Activated CD4-positive, alpha-beta memory T cell treated with anti-CD3 and anti-CD28 coated beads, Interleukin-2, amount 10 ng/mL, durations not matched to agents 7 days and 5 days (primary cell): ENCODE data around the gene SLC38A1. TPM values are rescaled to one million over a fixed set of nuclear protein-coding genes. Genes with fewer than 3 reads are reported as not detected.

ENCODE experiments used
- CTCF ChIA-PET: fragments of 350-600 bp; sonication (Branson Sonifier 250); formaldehyde crosslinking; loops from one replicate; lab custom pipeline; 2021; ENCODE audit warnings: antibody characterized with exemption, inconsistent platforms; lab: Charles Lee
- POLR2A ChIA-PET: fragments of 350-600 bp; sonication (Branson Sonifier 250); formaldehyde crosslinking; loops from one replicate; lab custom pipeline; 2021; ENCODE audit warnings: antibody characterized with exemption; lab: Charles Lee
- DNase-seq: peaks from one replicate; pipeline ENCODE4 v3.0.0-alpha.2; 2020
- H3K27ac Mint-ChIP-seq: one replicate; pipeline ENCODE4 v1.8.0; 2021; ENCODE audit warnings: mild to moderate bottlenecking, mixed read lengths
- H3K27me3 Mint-ChIP-seq: one replicate; pipeline ENCODE4 v1.8.0; 2021; ENCODE audit warnings: mixed read lengths
- H3K36me3 Mint-ChIP-seq: one replicate; pipeline ENCODE4 v1.8.0; 2021; ENCODE audit warnings: low read depth, mixed read lengths
- H3K4me1 Mint-ChIP-seq: one replicate; pipeline ENCODE4 v1.8.0; 2021; ENCODE audit warnings: mixed read lengths
- H3K4me3 Mint-ChIP-seq: one replicate; pipeline ENCODE4 v1.8.0; 2021; ENCODE audit warnings: mild to moderate bottlenecking, mixed read lengths
- H3K9me3 Mint-ChIP-seq: one replicate; pipeline ENCODE4 v1.8.0; 2021; ENCODE audit warnings: mixed read lengths
- total RNA-seq, 2 experiments: library from RNA; stranded (reverse); gene quantifications; one replicate each; pipeline ENCODE4 v1.2.3, GENCODE V29; 2021

Gene SLC38A1
- total RNA-seq, 2 experiments from 2014 or later: 209 to 214 TPM

- H3K9me3 Mint-ChIP-seq: peaks cover 18% of the 10 kb centered on the region
- no peak overlapping the region for H3K27ac Mint-ChIP-seq
- no peak overlapping the region for H3K4me3 Mint-ChIP-seq
- no peaks in the 10 kb centered on the region for H3K27me3 Mint-ChIP-seq
- H3K4me1 Mint-ChIP-seq: peaks cover 69% of the 10 kb centered on the region
- ChIA-PET CTCF (no interaction called here), POLR2A (no interaction called here)
- no peak for DNase-seq
- H3K36me3 Mint-ChIP-seq: peaks cover 98% of the 10 kb centered on the region
Measured at GRCh38 chr12:46244273-46244915, 24.4 kb downstream of the SLC38A1 start.

GRCh38 chr12:46242569-46242968, 26.3 kb downstream of the SLC38A1 start:
- CTCF ChIA-PET: interaction anchor here (1.0 kb wide), 1 partner anchor 27 kb away, joined by 3 read pairs; no protein-coding TSS in a partner anchor
- H3K36me3 Mint-ChIP-seq: peaks cover 97% of the 10 kb centered on the region
- DNase-seq: no peak
- H3K27me3 Mint-ChIP-seq: no peaks in the 10 kb centered on the region
- no peak overlapping the region for H3K4me3 Mint-ChIP-seq
- peaks cover 4% of the 10 kb centered on the region for H3K9me3 Mint-ChIP-seq
- H3K27ac Mint-ChIP-seq: no peak overlapping the region
- H3K4me1 Mint-ChIP-seq: peaks cover 60% of the 10 kb centered on the region
- POLR2A ChIA-PET: interaction anchor here (1.4 to 2.2 kb wide), 2 partner anchors 23 to 27 kb away, joined by 3 to 12 read pairs; partner anchors contain the start of gene SLC38A1

GRCh38 chr12:46240436-46240835, 28.4 kb downstream of the SLC38A1 start:
- peaks cover 97% of the 10 kb centered on the region for H3K36me3 Mint-ChIP-seq

GRCh38 chr12:46238821-46239220, 30.0 kb downstream of the SLC38A1 start:
- POLR2A ChIA-PET: no interaction called here
- H3K27me3 Mint-ChIP-seq: no peaks in the 10 kb centered on the region
- CTCF ChIA-PET: no interaction called here

More at GRCh38 chr12:46240436-46240835, 28.4 kb downstream of the SLC38A1 start:
- peaks cover 52% of the 10 kb centered on the region for H3K4me1 Mint-ChIP-seq
- H3K27me3 Mint-ChIP-seq: no peaks in the 10 kb centered on the region
- ChIA-PET POLR2A (interaction anchor here (0.9 kb wide), 1 partner anchor 26 kb away, joined by 3 read pairs; no protein-coding TSS in a partner anchor), CTCF (interaction anchor here (2.0 kb wide), 1 partner anchor 10 kb away, joined by 4 read pairs; no protein-coding TSS in a partner anchor)
- H3K4me3 Mint-ChIP-seq: no peak overlapping the region
- no peaks in the 10 kb centered on the region for H3K9me3 Mint-ChIP-seq
- no peak for DNase-seq
- H3K27ac Mint-ChIP-seq: no peak overlapping the region

GRCh38 chr12:46237371-46238045, 31.3 kb downstream of the SLC38A1 start:
- CTCF ChIA-PET: interaction anchor here (1.2 kb wide), 1 partner anchor 26 kb away, joined by 3 read pairs; no protein-coding TSS in a partner anchor
- Mint-ChIP-seq H3K9me3 (no peaks in the 10 kb centered on the region), H3K27me3 (no peaks in the 10 kb centered on the region), H3K4me3 (no peak overlapping the region), H3K36me3 (peaks cover 91% of the 10 kb centered on the region), H3K27ac (no peak overlapping the region), H3K4me1 (peaks cover 44% of the 10 kb centered on the region)
- POLR2A ChIA-PET: interaction anchor here (1.9 kb wide), 1 partner anchor 32 kb away, joined by 8 read pairs; the partner anchor contains the start of gene SLC38A1
- no peak for DNase-seq

More at GRCh38 chr12:46238821-46239220, 30.0 kb downstream of the SLC38A1 start:
- no peak overlapping the region for H3K27ac Mint-ChIP-seq
- peaks cover 95% of the 10 kb centered on the region for H3K36me3 Mint-ChIP-seq
- H3K9me3 Mint-ChIP-seq: no peaks in the 10 kb centered on the region
- peaks cover 50% of the 10 kb centered on the region for H3K4me1 Mint-ChIP-seq
- no peak for DNase-seq
- H3K4me3 Mint-ChIP-seq: no peak overlapping the region

GRCh38 chr12:46234000-46234399, 34.8 kb downstream of the SLC38A1 start:
- H3K4me3 Mint-ChIP-seq: no peak overlapping the region
- ChIA-PET POLR2A (interaction anchor here (1.4 to 1.9 kb wide), 2 partner anchors 14 to 19 kb away, joined by 3 to 8 read pairs; no protein-coding TSS in a partner anchor), CTCF (interaction anchor here (1.4 kb wide), 1 partner anchor 14 kb away, joined by 3 read pairs; no protein-coding TSS in a partner anchor)
- no peaks in the 10 kb centered on the region for H3K9me3 Mint-ChIP-seq
- no peak for DNase-seq
- no peaks in the 10 kb centered on the region for H3K27me3 Mint-ChIP-seq
- H3K27ac Mint-ChIP-seq: no peak overlapping the region
- H3K4me1 Mint-ChIP-seq: peaks cover 47% of the 10 kb centered on the region
- peaks cover 84% of the 10 kb centered on the region for H3K36me3 Mint-ChIP-seq

- CTCF ChIA-PET: interaction anchor here (0.8 to 1.4 kb wide), 2 partner anchors 14 to 66 kb away, joined by 3 read pairs; no protein-coding TSS in a partner anchor
- Mint-ChIP-seq H3K27ac (no peak overlapping the region), H3K36me3 (peaks cover 84% of the 10 kb centered on the region), H3K4me3 (no peak overlapping the region), H3K27me3 (no peaks in the 10 kb centered on the region), H3K9me3 (no peaks in the 10 kb centered on the region), H3K4me1 (peaks cover 44% of the 10 kb centered on the region)
- POLR2A ChIA-PET: interaction anchor here (1.4 to 1.9 kb wide), 2 partner anchors 14 to 19 kb away, joined by 3 to 8 read pairs; no protein-coding TSS in a partner anchor
- no peak for DNase-seq
Measured at GRCh38 chr12:46233423-46233822, 35.4 kb downstream of the SLC38A1 start.

GRCh38 chr12:46230983-46231382, 37.9 kb downstream of the SLC38A1 start:
- ChIA-PET CTCF (no interaction called here), POLR2A (interaction anchor here (1.1 to 1.3 kb wide), 2 partner anchors 11 to 36 kb away, joined by 3 read pairs; no protein-coding TSS in a partner anchor)
- Mint-ChIP-seq H3K27me3 (no peaks in the 10 kb centered on the region), H3K27ac (no peak overlapping the region), H3K9me3 (no peaks in the 10 kb centered on the region), H3K4me3 (no peak overlapping the region), H3K4me1 (peaks cover 44% of the 10 kb centered on the region), H3K36me3 (peaks cover 84% of the 10 kb centered on the region)
- no peak for DNase-seq

- Mint-ChIP-seq H3K27ac (no peak overlapping the region), H3K27me3 (no peaks in the 10 kb centered on the region), H3K4me1 (peaks cover 44% of the 10 kb centered on the region), H3K4me3 (no peak overlapping the region), H3K9me3 (no peaks in the 10 kb centered on the region), H3K36me3 (peaks cover 83% of the 10 kb centered on the region)
- DNase-seq: no peak
- ChIA-PET CTCF (no interaction called here), POLR2A (interaction anchor here (0.8 to 1.3 kb wide), 4 partner anchors 10 to 142 kb away, joined by 3 read pairs; no protein-coding TSS in a partner anchor)
Measured at GRCh38 chr12:46230306-46230705, 38.5 kb downstream of the SLC38A1 start.

GRCh38 chr12:46227616-46228015, 41.2 kb downstream of the SLC38A1 start:
- H3K4me1 Mint-ChIP-seq: peaks cover 57% of the 10 kb centered on the region

GRCh38 chr12:46224386-46224785, 44.5 kb downstream of the SLC38A1 start:
- Mint-ChIP-seq H3K9me3 (no peaks in the 10 kb centered on the region), H3K27me3 (no peaks in the 10 kb centered on the region), H3K36me3 (peaks cover 93% of the 10 kb centered on the region), H3K4me3 (no peak overlapping the region), H3K27ac (peak overlapping the region; percentile 52), H3K4me1 (peaks cover 73% of the 10 kb centered on the region)
- no peak for DNase-seq
- POLR2A ChIA-PET: interaction anchor here (0.8 to 15.6 kb wide), 4 partner anchors 9 to 45 kb away, joined by 3 to 221 read pairs (median 26); partner anchors contain the start of gene SLC38A1
- CTCF ChIA-PET: no interaction called here

More at GRCh38 chr12:46227616-46228015, 41.2 kb downstream of the SLC38A1 start:
- Mint-ChIP-seq H3K27me3 (no peaks in the 10 kb centered on the region), H3K36me3 (peaks cover 88% of the 10 kb centered on the region), H3K4me3 (no peak overlapping the region), H3K27ac (no peak overlapping the region), H3K9me3 (no peaks in the 10 kb centered on the region)
- CTCF ChIA-PET: no interaction called here
- POLR2A ChIA-PET: interaction anchor here (4.1 to 15.6 kb wide), 2 partner anchors 12 to 35 kb away, joined by 23 to 221 read pairs; no protein-coding TSS in a partner anchor
- DNase-seq: no peak

GRCh38 chr12:46223047-46223446, 45.8 kb downstream of the SLC38A1 start:
- Mint-ChIP-seq H3K36me3 (peaks cover 94% of the 10 kb centered on the region), H3K27me3 (no peaks in the 10 kb centered on the region), H3K27ac (peak overlapping the region; percentile 95), H3K9me3 (no peaks in the 10 kb centered on the region), H3K4me1 (peaks cover 80% of the 10 kb centered on the region), H3K4me3 (peak overlapping the region; percentile 36)
- ChIA-PET POLR2A (interaction anchor here (0.9 to 15.6 kb wide), 4 partner anchors 8 to 993 kb away, joined by 3 to 449 read pairs (median 113); partner anchors contain the start of gene SLC38A1), CTCF (no interaction called here)
- DNase-seq: no peak
